Right lobe of liver (tissue), 6 donors: ENCODE results near the gene RALGPS1. TPM values are rescaled to one million over a fixed set of nuclear protein-coding genes. Genes with fewer than 3 reads are reported as not detected.

Experiments used
- ATAC-seq, 4 donors: fragments of 200-7000 bp; cut with Tn5 transposase; one replicate each; pipeline ENCODE4 v1.9.1; 2020; ENCODE audit warnings: mild to moderate bottlenecking in 4 of 4, moderate library complexity in 4 of 4
- DNase-seq, 3 donors: peaks; one replicate each; pipeline ENCODE4 v3.0.0-alpha.2; 2020
- H3K27ac ChIP-seq, 3 donors: fragments of 200-600 bp; one replicate each; pipeline ENCODE4 v1.8.0; 2022
- H3K27me3 ChIP-seq, 2 donors: fragments of 200-600 bp; one replicate each; pipeline ENCODE4 v1.8.0; 2022
- H3K36me3 ChIP-seq, 4 donors: fragments of 200-600 bp; sonication (generic) in 1 of 4; one replicate each; pipeline versions ENCODE4 v1.5.1 to v1.8.0; 2017 to 2022; ENCODE audit warnings: control low read depth in 1 of 4
- H3K4me1 ChIP-seq, 4 donors: fragments of 200-600 bp; sonication (generic) in 1 of 4; one replicate each; pipeline versions ENCODE4 v1.5.1 to v1.8.0; 2017 to 2022; ENCODE audit warnings: control low read depth in 1 of 4
- H3K4me3 ChIP-seq, 3 donors: fragments of 200-600 bp; one replicate each; pipeline ENCODE4 v1.8.0; 2022
- H3K9me3 ChIP-seq, 4 donors: fragments of 200-600 bp; sonication (generic) in 1 of 4; one replicate each; pipeline versions ENCODE4 v1.5.1 to v1.8.0; 2017 to 2022; ENCODE audit warnings: control low read depth in 1 of 4
- POLR2A ChIP-seq: fragments of 450-650 bp; IDR thresholded peaks from one replicate; pipeline ENCODE4 v1.6.1; 2017; ENCODE audit warnings: antibody characterized with exemption, mild to moderate bottlenecking
- WGBS: methylation state at CpG from one replicate; pipeline ENCODE4 v1.1.6; 2018; ENCODE audit warnings: low coverage, low lambda C conversion rate; ENCODE audit not compliant: insufficient coverage; ENCODE audit errors: missing lambda C conversion rate; 5-methylcytosine and 5-hydroxymethylcytosine counted together
- intact Hi-C, 2 donors: fragments of 100-400 bp; cut with DNase I; formaldehyde crosslinking; loops; one replicate each; pipeline versions ENCODE4 v1.11.2 to v1.14.1; 2022
- total RNA-seq, 6 experiments: library from RNA; depleted of rRNA in 2 of 6; stranded (reverse); fragments of >200 nt in 2 of 6; fragmentation: NEBNext Ultra II Directional in 3 of 6; extraction: Animal tissue kit (Norgen Biotek cat#: 25700) in 3 of 6; gene quantifications; one replicate each; pipeline versions ENCODE4 v1.1.0 to v1.2.4, GENCODE V29; 2016 to 2023
- TF ChIP-seq, protein P1 (sequence below), 4 donors: fragments of 200-600 bp in 3 of 4; fragments of 450-650 bp in 1 of 4; IDR thresholded peaks; one replicate each; pipeline versions ENCODE4 v1.5.1 to v1.8.0; 2016 to 2022; ENCODE audit warnings: antibody characterized with exemption in 4 of 4, mild to moderate bottlenecking in 2 of 4
- donor health status: DM: no; HTN: yes; CAD: no.
- donor health status: DM: no; HTN: no; CAD: no.
- donor health status: DM: no; HTN: no; CAD: no.
- donor health status: DM: no; HTN: yes; CAD: no.
- donor health status: DM: no; HTN: yes; CAD: no.

RALGPS1 gene
- total RNA-seq, 6 experiments from 2014 or later, result 1.2 to 3.8 (median 2.4) TPM

DNA sequence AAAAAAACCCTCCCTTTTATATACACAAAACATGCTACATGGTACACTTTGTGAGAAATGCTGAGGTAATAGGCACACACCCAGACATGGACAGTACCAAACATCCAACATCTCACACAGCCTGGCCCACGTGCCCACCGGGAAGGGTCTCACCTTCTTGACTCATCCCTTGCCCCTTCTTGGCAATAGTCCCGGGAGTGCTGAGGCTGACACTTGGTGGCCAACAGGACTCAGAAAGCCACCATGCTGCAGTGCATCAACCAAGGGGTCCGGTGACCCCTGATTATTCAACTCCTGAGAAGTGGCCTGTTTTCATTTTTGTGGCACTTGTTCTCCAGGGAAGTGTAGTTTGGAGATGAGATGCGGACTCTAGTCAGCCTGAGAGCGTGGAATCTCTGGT, 172.8 kb downstream of the RALGPS1 start:
- no peaks in the 10 kb centered on the region for H3K27me3 ChIP-seq
- no peaks in the 10 kb centered on the region for H3K4me1 ChIP-seq
- intact Hi-C loops, result no loop called here
- no peaks in the 10 kb centered on the region for H3K36me3 ChIP-seq
- DNase-seq, result no peak
- TF ChIP-seq, protein P1, sequence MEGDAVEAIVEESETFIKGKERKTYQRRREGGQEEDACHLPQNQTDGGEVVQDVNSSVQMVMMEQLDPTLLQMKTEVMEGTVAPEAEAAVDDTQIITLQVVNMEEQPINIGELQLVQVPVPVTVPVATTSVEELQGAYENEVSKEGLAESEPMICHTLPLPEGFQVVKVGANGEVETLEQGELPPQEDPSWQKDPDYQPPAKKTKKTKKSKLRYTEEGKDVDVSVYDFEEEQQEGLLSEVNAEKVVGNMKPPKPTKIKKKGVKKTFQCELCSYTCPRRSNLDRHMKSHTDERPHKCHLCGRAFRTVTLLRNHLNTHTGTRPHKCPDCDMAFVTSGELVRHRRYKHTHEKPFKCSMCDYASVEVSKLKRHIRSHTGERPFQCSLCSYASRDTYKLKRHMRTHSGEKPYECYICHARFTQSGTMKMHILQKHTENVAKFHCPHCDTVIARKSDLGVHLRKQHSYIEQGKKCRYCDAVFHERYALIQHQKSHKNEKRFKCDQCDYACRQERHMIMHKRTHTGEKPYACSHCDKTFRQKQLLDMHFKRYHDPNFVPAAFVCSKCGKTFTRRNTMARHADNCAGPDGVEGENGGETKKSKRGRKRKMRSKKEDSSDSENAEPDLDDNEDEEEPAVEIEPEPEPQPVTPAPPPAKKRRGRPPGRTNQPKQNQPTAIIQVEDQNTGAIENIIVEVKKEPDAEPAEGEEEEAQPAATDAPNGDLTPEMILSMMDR (IDR thresholded peaks at IDR 0.05), result no peak
- no peak for TF ChIP-seq POLR2A
- WGBS, result 79% methylated on average over 5 of the region's 6 CpGs
- no peak overlapping the region for H3K27ac ChIP-seq
- no peak overlapping the region for H3K4me3 ChIP-seq
- H3K9me3 ChIP-seq, result no peaks in the 10 kb centered on the region
- no peak for ATAC-seq

DNA sequence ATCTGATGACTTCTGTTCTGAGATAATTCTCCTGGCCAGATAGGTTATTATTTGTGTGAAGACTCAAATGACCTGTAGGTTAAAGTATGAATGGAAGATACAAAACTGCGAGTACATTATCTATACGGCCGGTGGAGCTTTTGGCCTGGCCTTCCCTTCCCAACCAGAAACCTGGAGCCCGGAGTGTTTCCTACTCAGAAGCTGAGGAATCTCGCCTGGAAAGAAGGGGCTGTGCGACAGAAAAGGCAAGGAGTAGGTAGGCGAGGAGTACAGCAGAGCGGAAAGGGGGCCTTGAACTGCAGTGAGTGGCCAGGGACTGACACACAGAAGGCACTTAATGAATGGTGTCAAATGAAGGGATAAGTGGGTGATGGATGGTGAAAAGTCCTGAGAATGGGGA, 173.3 kb downstream of the RALGPS1 start:
- TF ChIP-seq POLR2A, result no peak
- TF ChIP-seq, protein P1 (IDR thresholded peaks at IDR 0.05), result no peak
- DNase-seq (no peak), ATAC-seq (no peak)
- Histone ChIP-seq H3K4me1 (no peaks in the 10 kb centered on the region), H3K9me3 (no peaks in the 10 kb centered on the region), H3K27ac (no peak overlapping the region), H3K27me3 (no peaks in the 10 kb centered on the region), H3K36me3 (no peaks in the 10 kb centered on the region), H3K4me3 (no peak overlapping the region)
- intact Hi-C loops, result no loop called here
- WGBS, result 90% methylated on average over 8 of the region's 8 CpGs

DNA sequence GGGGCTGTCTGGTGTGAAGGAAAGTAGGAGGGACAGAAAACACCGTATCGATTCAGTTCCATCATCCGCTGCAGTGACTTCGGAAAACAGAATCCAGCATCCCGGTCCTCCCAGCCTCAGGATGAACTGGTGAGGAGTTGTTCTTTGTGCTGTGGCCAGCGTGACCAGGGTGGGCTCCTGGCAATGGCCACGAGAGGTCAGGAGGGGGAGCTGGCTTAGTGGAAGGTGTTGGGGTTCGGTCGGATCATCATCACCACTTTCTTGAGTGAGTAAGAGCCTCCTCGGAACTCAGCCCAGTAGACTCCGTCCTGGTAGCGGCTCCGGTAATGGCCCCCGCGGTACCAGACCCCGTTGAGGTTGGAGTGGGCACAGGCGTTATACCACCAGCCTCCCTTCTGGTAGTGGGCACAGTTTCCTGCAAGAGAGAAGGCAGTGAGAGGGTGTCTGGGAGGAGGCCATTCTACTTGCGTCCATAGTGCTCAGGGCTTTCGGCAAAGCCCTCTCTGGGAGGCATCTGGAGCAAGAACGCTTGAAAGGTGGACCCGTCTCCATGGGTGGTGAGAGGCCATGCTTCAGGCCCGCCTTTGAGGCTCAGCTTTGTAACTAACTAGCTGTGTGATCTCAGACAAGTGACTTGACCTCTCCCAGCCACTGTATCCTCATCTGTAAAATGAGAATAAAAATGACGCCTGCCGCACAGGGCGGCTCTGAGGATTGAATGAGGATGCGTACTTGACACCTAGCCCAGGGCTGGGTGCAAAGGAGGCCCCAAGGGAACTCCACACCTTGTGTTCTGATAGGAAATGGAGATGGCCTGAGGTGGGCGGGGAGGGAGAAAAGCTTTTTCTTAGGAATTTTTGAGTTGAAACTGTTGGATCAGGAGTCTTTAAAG, 174.4 kb downstream of the RALGPS1 start:
- Histone ChIP-seq H3K36me3 (no peaks in the 10 kb centered on the region), H3K9me3 (no peaks in the 10 kb centered on the region), H3K27me3 (no peaks in the 10 kb centered on the region), H3K4me3 (no peak overlapping the region), H3K27ac (no peak overlapping the region), H3K4me1 (no peaks in the 10 kb centered on the region)
- TF ChIP-seq, protein P1 (IDR thresholded peaks at IDR 0.05), result no peak
- TF ChIP-seq POLR2A, result no peak
- intact Hi-C loops, result no loop called here
- DNase-seq (no peak), ATAC-seq (no peak)
- WGBS, result 95% methylated on average over 10 of the region's 27 CpGs

DNA sequence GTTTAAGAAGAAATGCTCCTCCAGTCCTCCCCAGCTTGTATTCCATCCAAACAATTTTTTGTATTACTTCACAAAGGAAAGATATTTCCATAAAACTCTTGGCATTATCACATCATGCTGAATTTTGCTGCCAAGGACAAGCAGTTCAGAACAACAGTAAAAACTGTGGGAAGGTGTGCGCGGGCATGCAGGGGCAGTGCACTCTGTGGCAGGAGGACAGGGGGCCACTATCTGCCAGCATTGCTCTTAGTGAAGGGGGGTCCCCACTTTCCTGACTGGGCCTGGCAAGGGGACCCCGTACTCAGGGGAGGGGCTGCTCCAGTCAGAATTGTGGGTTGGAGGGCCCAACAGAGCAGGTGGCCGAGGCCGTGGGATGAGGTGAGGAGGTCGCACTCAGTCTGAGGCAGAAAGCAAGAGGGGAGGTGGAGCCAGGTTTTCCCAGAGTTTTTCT, 175.1 kb downstream of the RALGPS1 start:
- 80% methylated on average over 1 of the region's 6 CpGs for WGBS
- intact Hi-C loops, result no loop called here
- no peak overlapping the region for H3K27ac ChIP-seq

More for the DNA sequence above, 175.1 kb downstream of the RALGPS1 start:
- no peak for DNase-seq
- no peak for ATAC-seq
- H3K4me3 ChIP-seq, result no peak overlapping the region
- TF ChIP-seq, protein P1 (IDR thresholded peaks at IDR 0.05), result no peak
- TF ChIP-seq POLR2A, result no peak
- no peaks in the 10 kb centered on the region for H3K36me3 ChIP-seq
- no peaks in the 10 kb centered on the region for H3K9me3 ChIP-seq
- H3K27me3 ChIP-seq, result no peaks in the 10 kb centered on the region
- H3K4me1 ChIP-seq, result no peaks in the 10 kb centered on the region
